Measurements from ENCODE around the gene CMSS1.
A peak's percentile ranks its signal among the peaks of the same experiment; 100 is the strongest.

Gene CMSS1

DNA sequence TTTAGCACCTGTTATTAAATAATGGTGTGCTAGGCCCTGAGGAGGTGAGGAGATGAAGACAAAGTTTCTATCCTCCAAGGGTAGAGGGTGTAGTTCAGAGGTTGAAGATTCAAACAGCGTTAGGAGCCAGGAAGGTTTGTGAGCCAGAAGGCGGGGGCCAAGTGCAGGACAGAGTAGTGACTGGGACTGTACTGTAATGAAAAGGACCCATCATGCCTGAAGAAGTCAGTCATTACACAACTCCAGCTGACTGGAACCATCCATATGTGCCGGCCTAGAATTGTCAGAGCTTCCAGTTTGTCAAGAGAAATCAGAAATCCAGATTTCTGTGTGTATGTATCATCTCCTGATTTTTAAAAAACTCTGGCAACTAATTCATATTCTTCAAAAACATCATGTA, 241.8 kb downstream of the CMSS1 start:
- no peak for DNase-seq (ENCODE audit: low read depth)

DNA sequence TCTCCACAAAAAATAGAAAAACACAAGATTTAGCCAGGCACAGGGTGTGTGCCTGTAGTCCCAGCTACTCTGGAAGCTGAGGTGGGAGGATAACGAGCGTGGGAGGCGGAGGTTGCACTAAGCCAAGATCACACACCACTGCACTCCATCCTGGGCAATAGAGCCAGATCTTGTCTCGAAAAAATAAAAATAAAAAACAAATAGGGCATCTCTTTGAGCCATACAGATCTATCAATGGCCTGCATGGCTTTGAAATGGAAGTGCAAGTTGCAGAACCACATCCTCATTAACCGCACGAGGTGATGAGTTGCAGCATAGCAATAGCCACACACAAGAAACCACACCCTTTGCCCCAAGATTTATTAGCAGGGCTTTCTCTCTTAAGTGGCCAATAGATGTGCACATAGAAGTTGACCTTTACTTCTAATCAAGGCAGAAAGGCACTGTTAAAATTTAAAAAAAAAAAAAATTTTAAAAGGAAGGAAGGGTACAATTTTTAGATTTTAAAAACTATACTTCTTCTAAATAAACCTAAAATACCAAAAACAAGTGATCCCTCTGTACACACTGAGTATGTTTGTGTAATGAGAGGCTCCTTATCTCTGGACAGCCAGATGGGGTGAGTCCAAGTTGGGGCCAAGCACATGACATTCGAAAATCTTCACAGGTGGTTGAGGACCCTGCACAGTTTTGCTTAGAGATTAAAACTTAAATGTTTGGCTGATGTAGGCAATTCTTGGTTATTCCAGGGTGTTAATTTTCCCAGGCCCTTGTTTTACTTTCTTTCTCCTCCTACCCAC, 243.2 kb downstream of the CMSS1 start:
- DNase-seq (ENCODE audit: low read depth), result no peak

DNA sequence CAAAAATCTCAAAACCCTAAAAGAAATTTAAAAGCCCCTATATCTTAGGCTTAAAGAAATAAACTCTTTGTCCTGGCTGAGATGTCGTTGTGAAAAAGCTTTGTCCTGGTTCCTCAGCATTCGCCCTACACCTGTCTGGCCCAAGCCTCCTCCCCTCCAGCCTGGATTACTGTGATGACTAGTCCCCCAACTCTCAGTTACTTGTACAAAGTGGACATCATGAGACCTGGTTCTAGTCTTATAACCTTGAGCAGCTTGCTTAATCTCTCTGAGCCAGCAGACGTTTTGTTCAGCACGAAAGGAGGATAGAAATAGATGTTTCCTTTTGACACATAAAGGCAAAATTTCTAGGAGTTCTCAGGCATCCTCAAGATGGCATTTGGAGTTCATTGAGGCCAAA, 245.0 kb downstream of the CMSS1 start:
- DNase-seq (ENCODE audit: low read depth), result no peak

GRCh38 chr3:100063929-100064461, 246.3 kb downstream of the CMSS1 start:
- DNase-seq (ENCODE audit: low read depth), result no peak

GRCh38 chr3:100067589-100067988, 249.9 kb downstream of the CMSS1 start:
- no peak for DNase-seq (ENCODE audit: low read depth)

- DNase-seq (ENCODE audit: low read depth), result peak; percentile 70
Observed at GRCh38 chr3:100068826-100069225, 251.2 kb downstream of the CMSS1 start.

DNA sequence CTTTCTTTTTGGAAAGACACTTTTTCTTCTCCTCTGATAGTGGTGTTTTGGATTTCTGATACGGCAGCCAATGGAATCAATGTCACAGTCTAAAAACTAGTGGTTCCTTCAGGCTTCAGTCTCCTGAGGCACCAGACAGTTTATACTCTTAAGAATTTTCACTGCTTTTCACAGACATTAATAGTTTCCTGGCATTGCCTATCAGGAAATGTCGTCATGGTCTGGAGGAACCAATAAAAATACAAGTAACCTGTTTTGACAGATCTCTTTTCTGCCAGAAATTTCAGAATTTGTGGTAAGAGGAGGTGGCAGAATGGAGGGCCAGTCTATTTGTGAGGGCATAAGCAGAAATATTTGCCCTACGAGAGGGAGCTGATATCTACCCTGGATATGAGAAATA, 251.8 kb downstream of the CMSS1 start:
- no peak for DNase-seq (ENCODE audit: low read depth)

DNA sequence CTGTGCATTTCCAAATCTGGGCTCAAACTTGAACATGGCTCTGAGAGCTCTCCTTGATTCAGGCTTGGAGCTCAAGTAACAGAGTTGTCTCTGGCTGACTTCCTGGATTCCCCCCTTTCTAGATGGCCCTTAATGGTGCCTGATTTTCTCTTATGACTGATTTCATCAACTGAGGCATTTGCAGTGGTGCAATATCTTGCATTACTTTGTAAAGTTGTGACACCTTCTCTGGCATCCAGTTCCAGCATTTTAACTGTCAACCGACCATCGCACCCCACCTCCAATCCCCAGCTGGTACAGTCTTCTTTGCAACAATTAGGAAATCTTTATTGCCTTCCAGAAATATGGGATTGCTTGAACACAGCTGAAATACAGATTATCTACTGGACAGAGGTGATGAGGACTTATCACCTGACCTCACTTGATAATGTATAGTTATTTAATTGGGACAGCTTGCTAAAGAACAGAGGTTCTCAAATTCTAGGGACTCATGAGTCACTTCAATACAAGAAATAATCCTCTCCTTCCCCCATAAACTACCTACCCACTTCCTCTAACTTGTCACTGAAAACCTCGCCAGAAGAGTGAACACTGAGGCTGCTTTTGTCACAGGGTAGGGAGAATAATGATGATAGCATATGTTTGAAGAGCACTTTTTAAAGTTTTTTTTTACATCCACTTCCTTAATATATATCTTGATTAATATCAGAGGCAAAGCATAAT, 254.8 kb downstream of the CMSS1 start:
- DNase-seq (ENCODE audit: low read depth), result no peak

DNA sequence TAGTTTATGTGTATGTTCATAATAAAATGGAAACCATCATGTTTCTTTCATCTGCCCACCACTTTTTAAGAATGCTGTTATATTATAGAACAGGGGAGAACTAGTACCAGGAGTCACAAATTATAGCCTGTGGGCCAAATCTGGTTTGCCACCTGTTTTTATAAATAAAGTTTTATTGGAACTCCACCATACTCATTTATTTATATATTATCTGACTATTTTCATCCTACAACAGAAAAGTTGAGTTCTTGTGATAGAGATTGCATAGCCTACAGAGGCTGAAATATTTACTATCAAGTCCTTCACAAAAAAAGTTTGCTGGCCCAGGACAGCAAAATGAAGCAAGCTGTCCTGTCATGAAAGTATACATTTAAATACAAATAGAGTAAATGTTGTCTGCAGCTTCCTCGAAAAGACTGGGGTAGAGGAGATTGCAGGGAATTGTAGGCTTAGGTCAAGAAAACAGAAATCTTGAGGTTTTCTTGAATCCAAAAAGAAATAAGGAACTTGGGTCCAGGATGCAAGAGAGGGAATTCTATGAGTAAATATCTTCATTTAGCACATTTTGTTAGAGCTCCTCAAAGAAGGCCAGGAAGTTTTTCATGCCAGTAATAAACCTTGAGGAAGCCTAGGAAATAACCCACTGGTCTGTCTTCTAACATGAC, 255.5 kb downstream of the CMSS1 start:
- no peak for DNase-seq (ENCODE audit: low read depth)

DNA sequence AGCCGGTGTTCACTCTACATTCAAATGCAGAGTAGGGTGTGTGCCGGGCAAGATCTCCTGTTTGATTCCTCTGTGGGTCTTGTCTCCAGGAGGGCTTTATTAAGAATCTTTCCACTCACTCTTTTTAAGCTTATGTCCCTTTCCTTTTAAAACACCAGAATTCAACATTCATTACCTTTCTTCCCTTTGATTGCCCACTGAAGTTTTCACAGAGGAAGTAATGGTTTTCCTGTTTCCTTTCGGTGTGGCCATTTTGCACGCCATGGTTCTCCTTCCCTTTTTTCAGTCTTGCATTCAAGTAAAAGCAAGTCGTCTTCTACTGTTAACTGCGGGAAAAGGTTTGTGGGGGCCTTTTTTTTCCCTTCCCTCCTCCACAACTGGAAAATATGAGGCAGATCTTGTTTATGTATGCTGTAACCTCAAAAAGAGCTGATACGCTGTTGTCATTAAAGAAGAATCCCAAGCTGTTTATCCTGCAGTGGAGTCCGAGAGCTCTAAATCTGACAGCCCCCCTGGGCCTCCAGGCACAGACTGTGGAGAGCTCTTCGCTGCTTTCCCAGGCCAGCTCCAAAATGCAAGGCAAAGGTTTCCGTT, 256.1 kb downstream of the CMSS1 start:
- DNase-seq (ENCODE audit: low read depth), result no peak

DNA sequence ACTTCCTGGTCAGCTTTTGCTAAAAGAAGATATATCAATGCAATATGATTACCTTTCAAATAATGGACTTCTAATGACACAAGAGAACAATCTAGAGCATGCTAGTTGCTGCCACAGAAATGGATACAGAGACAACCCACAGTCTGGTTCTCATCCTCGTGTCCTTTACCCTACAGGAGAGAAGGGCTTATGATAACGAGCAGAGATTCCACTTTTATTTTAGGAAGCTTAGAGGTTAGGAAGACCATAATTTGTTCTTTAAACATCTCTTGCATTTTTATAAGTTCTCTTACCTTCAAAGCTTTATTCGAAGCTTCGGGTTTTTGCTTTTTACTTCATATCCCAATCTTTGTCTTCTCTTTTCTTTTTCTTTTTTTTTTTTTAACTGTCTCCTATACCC, 257.5 kb downstream of the CMSS1 start:
- no peak for DNase-seq (ENCODE audit: low read depth)

- no peak for DNase-seq (ENCODE audit: low read depth)
Observed at GRCh38 chr3:100075851-100076730, 258.4 kb downstream of the CMSS1 start.

- no peak for DNase-seq (ENCODE audit: low read depth)
Observed at GRCh38 chr3:100076731-100077529, 259.3 kb downstream of the CMSS1 start.

GRCh38 chr3:100079328-100079727, 261.7 kb downstream of the CMSS1 start:
- no peak for DNase-seq (ENCODE audit: low read depth)

GRCh38 chr3:100080573-100080972, 262.9 kb downstream of the CMSS1 start:
- DNase-seq (ENCODE audit: low read depth), result no peak

- DNase-seq (ENCODE audit: low read depth), result no peak
Observed at GRCh38 chr3:100081311-100081710, 263.6 kb downstream of the CMSS1 start.

DNA sequence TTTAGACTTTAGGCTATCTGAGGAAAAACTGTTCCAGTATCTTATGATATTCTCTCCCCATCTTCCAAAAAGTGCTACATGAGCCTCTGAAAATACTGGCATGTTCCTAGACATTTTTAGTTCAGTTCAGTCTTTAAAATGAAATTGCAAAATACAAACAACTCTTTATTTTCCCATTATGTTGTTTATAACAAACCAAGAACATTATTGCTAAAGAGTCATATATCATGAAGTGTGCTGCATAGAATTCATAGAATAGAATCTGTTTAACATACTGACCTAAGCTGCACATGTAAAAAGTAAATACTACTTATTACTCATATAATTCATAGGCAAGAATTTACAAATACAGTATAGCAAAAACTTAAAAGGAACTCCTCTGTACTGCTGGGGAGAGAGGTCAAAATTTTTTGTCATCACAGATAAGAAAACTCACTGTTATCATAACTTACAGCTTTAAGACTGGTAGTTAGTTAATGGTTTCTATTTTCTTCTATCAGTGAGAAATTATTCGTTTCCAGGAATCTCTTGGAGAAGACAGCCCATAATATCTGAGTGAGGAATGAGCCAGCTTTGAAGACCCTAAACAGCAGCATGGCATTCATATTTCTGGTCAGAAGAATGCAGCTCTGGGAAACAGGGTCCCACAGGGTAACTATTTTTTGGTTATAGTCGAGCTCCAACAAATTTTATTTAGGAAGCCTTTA, 264.5 kb downstream of the CMSS1 start:
- DNase-seq (ENCODE audit: low read depth), result no peak

- no peak for DNase-seq (ENCODE audit: low read depth)
Observed at GRCh38 chr3:100082714-100083113, 265.1 kb downstream of the CMSS1 start.

DNA sequence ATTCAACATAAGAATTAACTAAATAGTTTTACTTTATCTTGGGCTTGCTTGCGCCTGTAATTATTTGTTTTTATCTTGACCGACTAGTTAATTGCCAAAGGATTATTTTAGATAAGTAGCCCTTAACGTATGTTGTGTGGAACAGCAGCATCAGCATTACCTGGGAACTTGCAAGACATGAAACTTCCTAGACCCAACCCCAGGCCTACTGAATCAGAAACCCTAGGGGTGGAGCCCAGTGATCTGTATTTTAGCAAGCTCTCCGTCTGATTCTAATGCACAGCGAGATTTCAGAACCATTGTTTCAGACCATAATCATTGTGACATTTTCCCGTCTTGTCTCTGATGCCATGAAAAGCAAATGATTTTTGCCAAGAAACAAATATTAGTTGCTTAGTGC, 265.5 kb downstream of the CMSS1 start:
- no peak for DNase-seq (ENCODE audit: low read depth)

Measured in stimulated activated CD8-positive, alpha-beta memory T cell treated with anti-CD3 and anti-CD28 coated beads, Interleukin-4, amount 100 ng/mL, for 24 hours (primary cell).